ENCODE results near the gene TFR2. TPM values are rescaled to one million over a fixed set of nuclear protein-coding genes. Genes with fewer than 3 reads are reported as not detected.

The TFR2 gene
- polyA plus RNA-seq (2013, experiment 1 of 2) = 0.53 TPM
- polyA plus RNA-seq (2013, experiment 2 of 2) = 0.47 TPM

DNA sequence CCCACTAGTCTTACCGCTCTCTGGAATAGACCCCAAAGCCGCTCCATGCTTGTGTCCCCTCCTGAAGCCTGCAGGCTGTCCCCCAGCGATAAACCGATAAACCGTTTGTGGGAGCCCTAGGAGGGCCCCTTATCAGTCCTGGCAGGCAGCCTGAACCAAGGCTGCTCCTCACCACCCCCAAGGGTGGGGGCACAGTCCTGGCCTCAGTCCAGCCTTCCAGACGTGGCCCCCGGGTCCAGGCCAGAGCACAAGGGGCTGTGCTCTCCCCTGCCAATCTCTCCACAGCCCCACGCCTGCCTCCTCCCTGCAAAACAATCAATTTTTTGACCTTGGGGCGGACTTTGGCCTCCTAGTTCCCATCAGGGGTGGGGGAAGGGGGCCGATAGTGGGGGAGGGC, at the start of gene TFR2:
Gene TFR2, minus strand, starts transcription at position 90 of the 397 bp plus-strand sequence. Its CDS starts 43 bp downstream, at position 47.
- Histone ChIP-seq H3K9ac (ENCODE audit: low read depth, low read length, poor library complexity) (no peak within 1 kb of the TSS), H3K4me2 (ENCODE audit: insufficient read depth, low read length, poor library complexity, severe bottlenecking) (no peak within 1 kb of the TSS), H3K9me3 (replicated peaks in 1 of 2; ENCODE audit: control insufficient read depth in 2 of 2, insufficient read depth in 1 of 2, low read depth in 1 of 2, low read length in 2 of 2) (no peaks in the 10 kb centered on the region), H3K27me3 (ENCODE audit: control insufficient read depth in 3 of 3, insufficient read depth in 3 of 3, low read depth in 1 of 3, low read length in 3 of 3) (peaks cover 0 to 11% (median 0%) of the 10 kb centered on the region in 3 experiments), H3K27ac (replicated peaks; ENCODE audit: low read length) (no peak within 1 kb of the TSS), H3K14ac (ENCODE audit: low read length) (peak within 1 kb of the TSS; percentile 38), H3K36me3 (replicated peaks in 1 of 2; ENCODE audit: control insufficient read depth in 2 of 2, insufficient read depth in 2 of 2, low read length in 2 of 2) (no peaks in the 10 kb centered on the region), H2BK5ac (ENCODE audit: low read length) (peak within 1 kb of the TSS; percentile 78), H4K91ac (ENCODE audit: low read depth, low read length, poor library complexity) (no peak within 1 kb of the TSS), H3K18ac (ENCODE audit: low read length) (peak within 1 kb of the TSS; percentile 71), H3K4me3 (ENCODE audit: low read length in 2 of 2) (peak within 1 kb of the TSS in 1 of 2 donors; percentile 54), H3K23ac (ENCODE audit: low read depth, low read length, poor library complexity) (peak within 1 kb of the TSS; percentile 89), H4K8ac (ENCODE audit: low read depth, low read length) (peak within 1 kb of the TSS; percentile 17), H3K4me1 (ENCODE audit: control insufficient read depth in 2 of 2, insufficient read depth in 1 of 2, low read depth in 1 of 2, low read length in 2 of 2) (peaks cover 0 to 2% of the 10 kb centered on the region in 2 donors), H2BK12ac (ENCODE audit: low read length) (peak within 1 kb of the TSS; percentile 10), H2BK120ac (ENCODE audit: low read depth, low read length) (peak within 1 kb of the TSS; percentile 47), H2AFZ (ENCODE audit: low read length) (peak within 1 kb of the TSS; percentile 53), H3K79me1 (ENCODE audit: low read depth, low read length) (no peaks in the 10 kb centered on the region), H3K4ac (ENCODE audit: low read length) (no peak within 1 kb of the TSS), H2AK5ac (ENCODE audit: low read depth, low read length) (peak within 1 kb of the TSS; percentile 81), H2BK15ac (ENCODE audit: low read length) (peak within 1 kb of the TSS; percentile 24)
- DNase-seq (ENCODE audit: low spot score) = no peak
- WGBS, 2 donors (ENCODE audit: extremely low coverage in 2 of 2, insufficient read length in 2 of 2, insufficient replicate concordance in 1 of 2) = no CpG with 5 or more reads among the region's 10 CpGs

DNA sequence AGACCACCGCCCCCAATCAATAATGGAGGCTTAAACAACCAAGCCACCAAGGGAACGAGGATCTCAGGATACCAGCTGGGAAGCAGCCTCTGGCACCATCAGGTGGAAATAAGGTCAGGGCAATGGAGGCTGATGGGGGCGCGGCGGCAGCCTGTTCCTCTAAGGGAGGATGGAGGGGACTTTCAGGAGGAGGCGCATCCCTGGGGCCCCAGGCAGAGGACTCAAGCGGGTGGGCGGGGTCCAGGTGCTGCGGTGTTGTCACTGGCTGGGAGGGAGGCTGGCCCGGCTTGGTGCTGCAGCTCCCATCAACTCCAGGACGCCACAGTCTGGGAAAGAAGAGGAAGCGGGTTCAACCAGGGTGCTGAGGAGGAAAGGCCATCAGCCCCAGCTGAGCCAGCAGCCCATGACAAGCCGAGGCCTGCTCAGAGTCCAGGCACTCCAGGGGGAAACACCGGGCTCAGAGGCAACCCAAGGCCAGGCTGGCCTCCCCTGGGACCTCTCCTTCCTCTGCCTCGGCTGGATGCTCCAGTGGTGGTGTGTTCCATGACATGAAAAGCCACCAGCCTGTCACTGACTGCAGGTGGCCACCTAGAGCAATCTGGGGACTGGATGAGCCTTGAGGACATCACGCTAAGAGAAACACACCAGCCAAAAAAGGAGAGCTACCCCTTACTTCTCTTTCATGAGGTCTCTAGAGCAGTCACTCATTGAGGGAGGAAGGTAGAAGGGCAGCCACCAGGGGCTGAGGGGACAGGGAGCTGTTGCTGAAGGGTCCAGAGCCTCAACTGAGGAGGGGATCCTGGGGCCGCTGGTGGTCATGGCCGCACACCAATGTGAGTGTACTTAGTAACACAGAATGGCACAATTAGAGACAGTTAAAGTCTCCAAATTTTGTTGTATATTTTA, 48.1 kb upstream of the TFR2 start:
- peaks cover 23% of the 10 kb centered on the region for H3K79me1 ChIP-seq (ENCODE audit: low read depth, low read length)
- peak overlapping the region; percentile 57 for H3K9ac ChIP-seq (ENCODE audit: low read depth, low read length, poor library complexity)
- H2AK5ac ChIP-seq (ENCODE audit: low read depth, low read length) = no peak overlapping the region
- no peaks in the 10 kb centered on the region for H3K9me3 ChIP-seq (replicated peaks in 1 of 2; ENCODE audit: control insufficient read depth in 2 of 2, insufficient read depth in 1 of 2, low read depth in 1 of 2, low read length in 2 of 2)
- no peak overlapping the region for H2BK15ac ChIP-seq (ENCODE audit: low read length)
- no peak overlapping the region for H3K4me3 ChIP-seq (ENCODE audit: low read length in 2 of 2)
- peaks cover 54 to 75% of the 10 kb centered on the region in 2 donors for H3K36me3 ChIP-seq (replicated peaks in 1 of 2; ENCODE audit: control insufficient read depth in 2 of 2, insufficient read depth in 2 of 2, low read length in 2 of 2)
- H3K23ac ChIP-seq (ENCODE audit: low read depth, low read length, poor library complexity) = no peak overlapping the region
- no peak overlapping the region for H4K91ac ChIP-seq (ENCODE audit: low read depth, low read length, poor library complexity)
- H2BK12ac ChIP-seq (ENCODE audit: low read length) = no peak overlapping the region
- no peak for DNase-seq (ENCODE audit: low spot score)
- no peak overlapping the region for H3K14ac ChIP-seq (ENCODE audit: low read length)
- H3K4ac ChIP-seq (ENCODE audit: low read length) = no peak overlapping the region
- no peak overlapping the region for H2AFZ ChIP-seq (ENCODE audit: low read length)
- H3K27ac ChIP-seq (replicated peaks; ENCODE audit: low read length) = no peak overlapping the region
- no peak overlapping the region for H3K4me2 ChIP-seq (ENCODE audit: insufficient read depth, low read length, poor library complexity, severe bottlenecking)
- H2BK120ac ChIP-seq (ENCODE audit: low read depth, low read length) = no peak overlapping the region
- WGBS, 2 donors (ENCODE audit: extremely low coverage in 2 of 2, insufficient read length in 2 of 2, insufficient replicate concordance in 1 of 2) = no CpG with 5 or more reads among the region's 18 CpGs
- H3K27me3 ChIP-seq (ENCODE audit: control insufficient read depth in 3 of 3, insufficient read depth in 3 of 3, low read depth in 1 of 3, low read length in 3 of 3) = no peaks in the 10 kb centered on the region
- H3K4me1 ChIP-seq (ENCODE audit: control insufficient read depth in 2 of 2, insufficient read depth in 1 of 2, low read depth in 1 of 2, low read length in 2 of 2) = peaks cover 9 to 21% of the 10 kb centered on the region in 2 donors
- no peak overlapping the region for H3K18ac ChIP-seq (ENCODE audit: low read length)
- H4K8ac ChIP-seq (ENCODE audit: low read depth, low read length) = no peak overlapping the region
- H2BK5ac ChIP-seq (ENCODE audit: low read length) = no peak overlapping the region

DNA sequence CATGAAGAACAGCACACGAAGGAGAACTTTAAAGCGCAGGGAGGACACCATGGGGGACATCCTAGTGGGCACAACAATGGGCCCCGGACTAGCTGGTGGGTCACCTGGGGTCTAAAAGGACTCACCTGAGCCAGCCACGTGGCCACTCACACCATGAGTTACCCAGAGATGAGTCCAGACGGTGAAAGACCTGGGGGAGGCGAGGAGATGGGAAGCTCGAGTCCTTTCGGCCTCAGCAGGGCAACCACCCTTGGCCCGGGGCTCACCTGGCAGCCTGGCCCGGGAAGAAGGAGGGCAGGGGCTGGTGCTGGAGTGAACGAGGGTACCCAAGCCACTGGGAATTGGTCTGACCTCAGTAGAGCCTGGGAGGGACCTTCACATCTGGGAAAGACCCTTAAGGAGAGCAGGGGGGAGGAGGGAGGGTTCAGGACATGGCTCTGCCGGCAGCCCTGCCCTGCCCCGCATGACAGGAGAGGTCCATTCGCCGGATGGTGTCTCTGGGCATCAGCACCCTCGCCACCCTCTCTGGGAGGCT, 47.0 kb upstream of the TFR2 start:
- Histone ChIP-seq H3K23ac (ENCODE audit: low read depth, low read length, poor library complexity) (peak overlapping the region; percentile 26), H3K4me1 (ENCODE audit: control insufficient read depth in 2 of 2, insufficient read depth in 1 of 2, low read depth in 1 of 2, low read length in 2 of 2) (peaks cover 9 to 21% of the 10 kb centered on the region in 2 donors), H2BK120ac (ENCODE audit: low read depth, low read length) (no peak overlapping the region), H2BK15ac (ENCODE audit: low read length) (no peak overlapping the region), H2BK12ac (ENCODE audit: low read length) (no peak overlapping the region), H3K18ac (ENCODE audit: low read length) (no peak overlapping the region), H3K4me3 (ENCODE audit: low read length in 2 of 2) (no peak overlapping the region), H3K79me1 (ENCODE audit: low read depth, low read length) (peaks cover 24% of the 10 kb centered on the region), H3K9me3 (replicated peaks in 1 of 2; ENCODE audit: control insufficient read depth in 2 of 2, insufficient read depth in 1 of 2, low read depth in 1 of 2, low read length in 2 of 2) (no peaks in the 10 kb centered on the region), H3K4me2 (ENCODE audit: insufficient read depth, low read length, poor library complexity, severe bottlenecking) (no peak overlapping the region), H4K8ac (ENCODE audit: low read depth, low read length) (no peak overlapping the region), H2BK5ac (ENCODE audit: low read length) (no peak overlapping the region), H3K27me3 (ENCODE audit: control insufficient read depth in 3 of 3, insufficient read depth in 3 of 3, low read depth in 1 of 3, low read length in 3 of 3) (no peaks in the 10 kb centered on the region), H3K27ac (replicated peaks; ENCODE audit: low read length) (no peak overlapping the region), H2AK5ac (ENCODE audit: low read depth, low read length) (no peak overlapping the region), H3K36me3 (replicated peaks in 1 of 2; ENCODE audit: control insufficient read depth in 2 of 2, insufficient read depth in 2 of 2, low read length in 2 of 2) (peaks cover 62 to 86% of the 10 kb centered on the region in 2 donors), H3K9ac (ENCODE audit: low read depth, low read length, poor library complexity) (peak overlapping the region; percentile 65), H2AFZ (ENCODE audit: low read length) (no peak overlapping the region), H4K91ac (ENCODE audit: low read depth, low read length, poor library complexity) (no peak overlapping the region), H3K4ac (ENCODE audit: low read length) (no peak overlapping the region), H3K14ac (ENCODE audit: low read length) (no peak overlapping the region)
- DNase-seq (ENCODE audit: low spot score) = no peak
- WGBS, 2 donors (ENCODE audit: extremely low coverage in 2 of 2, insufficient read length in 2 of 2, insufficient replicate concordance in 1 of 2) = no CpG with 5 or more reads among the region's 16 CpGs

DNA sequence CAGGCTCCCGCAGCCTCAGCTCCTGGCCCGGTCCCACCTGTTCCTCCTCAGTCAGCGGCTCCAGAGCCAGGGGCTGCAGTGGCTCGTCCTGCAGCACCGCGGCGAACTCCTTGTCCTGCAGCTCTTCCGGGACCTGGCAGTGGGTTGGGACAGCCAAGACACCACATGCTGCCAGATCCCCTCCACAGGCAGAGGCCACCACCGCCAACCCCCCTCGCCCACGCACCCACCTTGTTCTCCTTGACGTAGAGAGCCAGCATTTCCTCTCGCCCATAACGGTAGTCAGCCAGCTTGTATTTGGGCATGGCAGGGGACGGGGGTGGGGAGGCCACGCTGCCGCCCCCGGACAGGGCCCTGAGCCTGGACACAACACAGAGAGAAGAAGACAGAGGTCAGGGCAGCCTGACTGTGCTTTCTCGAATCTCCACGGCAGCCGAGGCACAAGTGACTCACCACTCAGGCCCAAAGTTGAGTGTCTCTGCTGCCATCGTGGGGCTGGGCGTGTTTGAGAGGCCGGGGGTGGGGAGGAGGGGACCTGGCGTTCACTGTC, 46.5 kb upstream of the TFR2 start:
- Histone ChIP-seq H3K36me3 (replicated peaks in 1 of 2; ENCODE audit: control insufficient read depth in 2 of 2, insufficient read depth in 2 of 2, low read length in 2 of 2) (peaks cover 68 to 91% of the 10 kb centered on the region in 2 donors), H4K8ac (ENCODE audit: low read depth, low read length) (no peak overlapping the region), H2BK12ac (ENCODE audit: low read length) (no peak overlapping the region), H3K9me3 (replicated peaks in 1 of 2; ENCODE audit: control insufficient read depth in 2 of 2, insufficient read depth in 1 of 2, low read depth in 1 of 2, low read length in 2 of 2) (no peaks in the 10 kb centered on the region), H3K9ac (ENCODE audit: low read depth, low read length, poor library complexity) (peak overlapping the region; percentile 35), H4K91ac (ENCODE audit: low read depth, low read length, poor library complexity) (no peak overlapping the region), H3K4ac (ENCODE audit: low read length) (no peak overlapping the region), H2AK5ac (ENCODE audit: low read depth, low read length) (no peak overlapping the region), H3K14ac (ENCODE audit: low read length) (no peak overlapping the region), H2BK5ac (ENCODE audit: low read length) (no peak overlapping the region), H3K4me3 (ENCODE audit: low read length in 2 of 2) (no peak overlapping the region), H3K23ac (ENCODE audit: low read depth, low read length, poor library complexity) (no peak overlapping the region), H2AFZ (ENCODE audit: low read length) (no peak overlapping the region), H3K4me1 (ENCODE audit: control insufficient read depth in 2 of 2, insufficient read depth in 1 of 2, low read depth in 1 of 2, low read length in 2 of 2) (peaks cover 9 to 20% of the 10 kb centered on the region in 2 donors), H3K27ac (replicated peaks; ENCODE audit: low read length) (no peak overlapping the region), H2BK15ac (ENCODE audit: low read length) (no peak overlapping the region), H3K27me3 (ENCODE audit: control insufficient read depth in 3 of 3, insufficient read depth in 3 of 3, low read depth in 1 of 3, low read length in 3 of 3) (no peaks in the 10 kb centered on the region), H3K79me1 (ENCODE audit: low read depth, low read length) (peaks cover 26% of the 10 kb centered on the region), H3K18ac (ENCODE audit: low read length) (no peak overlapping the region), H3K4me2 (ENCODE audit: insufficient read depth, low read length, poor library complexity, severe bottlenecking) (no peak overlapping the region), H2BK120ac (ENCODE audit: low read depth, low read length) (no peak overlapping the region)
- no peak for DNase-seq (ENCODE audit: low spot score)
- no CpG with 5 or more reads among the region's 25 CpGs for WGBS, 2 donors (ENCODE audit: extremely low coverage in 2 of 2, insufficient read length in 2 of 2, insufficient replicate concordance in 1 of 2)

All from neuronal stem cell (in vitro differentiated cells).